ENCODE measurements around the gene PCDHB13.

Gene PCDHB13

GRCh38 chr5:141260458-141261237 is 46.9 kb downstream of the PCDHB13 start:
- no peak overlapping the region for H3K4me3 ChIP-seq (ENCODE audit: insufficient read depth, low read depth, low read length, poor library complexity, severe bottlenecking)
- no peaks in the 10 kb centered on the region for H3K36me3 ChIP-seq (ENCODE audit: control insufficient read depth, insufficient read depth, low read length)
- no peak for DNase-seq
- H3K27me3 ChIP-seq (replicated peaks; ENCODE audit: control insufficient read depth, insufficient read depth, low read length, poor library complexity, severe bottlenecking), result no peaks in the 10 kb centered on the region
- no peaks in the 10 kb centered on the region for H3K4me1 ChIP-seq (ENCODE audit: control insufficient read depth, insufficient read depth, low read length, poor library complexity, severe bottlenecking)
- H3K9me3 ChIP-seq (ENCODE audit: control insufficient read depth, low read length), result peaks cover 54% of the 10 kb centered on the region
- H3K27ac ChIP-seq (ENCODE audit: insufficient read depth, low read length, poor library complexity, severe bottlenecking), result no peak overlapping the region

GRCh38 chr5:141261238-141261546 is 47.5 kb downstream of the PCDHB13 start:
- H3K4me1 ChIP-seq (ENCODE audit: control insufficient read depth, insufficient read depth, low read length, poor library complexity, severe bottlenecking), result no peaks in the 10 kb centered on the region
- no peak overlapping the region for H3K27ac ChIP-seq (ENCODE audit: insufficient read depth, low read length, poor library complexity, severe bottlenecking)
- H3K9me3 ChIP-seq (ENCODE audit: control insufficient read depth, low read length), result peaks cover 53% of the 10 kb centered on the region
- DNase-seq, result no peak
- H3K36me3 ChIP-seq (ENCODE audit: control insufficient read depth, insufficient read depth, low read length), result no peaks in the 10 kb centered on the region
- H3K27me3 ChIP-seq (replicated peaks; ENCODE audit: control insufficient read depth, insufficient read depth, low read length, poor library complexity, severe bottlenecking), result no peaks in the 10 kb centered on the region
- no peak overlapping the region for H3K4me3 ChIP-seq (ENCODE audit: insufficient read depth, low read depth, low read length, poor library complexity, severe bottlenecking)

Measured in effector memory CD4-positive, alpha-beta T cell (primary cell).